OCI-LY1 (cell line): ENCODE results near the gene KEAP1.
A peak's percentile ranks its signal among the peaks of the same experiment; 100 is the strongest.

Source experiments
- EZH2 ChIP-seq: fragments of 200-600 bp; sonication (generic), shearing (Covaris generic); IDR thresholded peaks from 2 replicates; pipeline ENCODE4 v1.8.0; 2017; ENCODE audit warnings: borderline replicate concordance, mixed run types, mild to moderate bottlenecking, antibody characterized with exemption, low read length, moderate library complexity, mixed read lengths
- TF ChIP-seq, protein P1 (sequence below): fragments of 200-600 bp; sonication (generic), shearing (Covaris generic); IDR thresholded peaks from 2 replicates; pipeline ENCODE4 v1.5.1; 2017; ENCODE audit warnings: mild to moderate bottlenecking, antibody characterized with exemption, low read length, moderate library complexity, mixed read lengths

DNA sequence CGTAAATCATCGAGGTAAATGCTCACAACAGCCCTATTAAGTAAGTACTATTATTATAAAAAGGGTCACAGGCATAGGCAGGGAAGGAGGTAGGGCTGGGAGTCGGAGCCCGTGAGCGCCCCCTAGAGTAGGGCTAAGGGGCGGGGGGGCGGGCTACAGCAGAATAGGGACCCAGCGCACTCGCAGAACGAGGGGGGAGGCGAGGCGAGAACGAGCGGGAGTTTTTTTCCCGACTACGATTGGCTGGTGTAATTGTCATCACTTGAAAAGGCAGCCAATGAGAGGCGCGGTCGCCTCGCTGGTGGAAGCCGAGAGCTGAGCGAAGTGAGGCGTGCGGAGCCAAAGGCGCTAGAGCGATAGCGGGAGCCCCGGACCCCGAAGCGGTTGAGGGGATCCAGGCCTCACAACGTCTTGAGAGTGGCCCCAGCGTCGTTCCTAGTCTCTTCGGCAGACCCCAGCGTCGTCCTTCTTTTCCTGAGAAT is 24.2 kb downstream of the KEAP1 start:
- TF ChIP-seq, protein P1, sequence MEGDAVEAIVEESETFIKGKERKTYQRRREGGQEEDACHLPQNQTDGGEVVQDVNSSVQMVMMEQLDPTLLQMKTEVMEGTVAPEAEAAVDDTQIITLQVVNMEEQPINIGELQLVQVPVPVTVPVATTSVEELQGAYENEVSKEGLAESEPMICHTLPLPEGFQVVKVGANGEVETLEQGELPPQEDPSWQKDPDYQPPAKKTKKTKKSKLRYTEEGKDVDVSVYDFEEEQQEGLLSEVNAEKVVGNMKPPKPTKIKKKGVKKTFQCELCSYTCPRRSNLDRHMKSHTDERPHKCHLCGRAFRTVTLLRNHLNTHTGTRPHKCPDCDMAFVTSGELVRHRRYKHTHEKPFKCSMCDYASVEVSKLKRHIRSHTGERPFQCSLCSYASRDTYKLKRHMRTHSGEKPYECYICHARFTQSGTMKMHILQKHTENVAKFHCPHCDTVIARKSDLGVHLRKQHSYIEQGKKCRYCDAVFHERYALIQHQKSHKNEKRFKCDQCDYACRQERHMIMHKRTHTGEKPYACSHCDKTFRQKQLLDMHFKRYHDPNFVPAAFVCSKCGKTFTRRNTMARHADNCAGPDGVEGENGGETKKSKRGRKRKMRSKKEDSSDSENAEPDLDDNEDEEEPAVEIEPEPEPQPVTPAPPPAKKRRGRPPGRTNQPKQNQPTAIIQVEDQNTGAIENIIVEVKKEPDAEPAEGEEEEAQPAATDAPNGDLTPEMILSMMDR = peak; percentile 21
- TF ChIP-seq EZH2 = no peak
